SK-N-SH (cell line): ENCODE results near the gene ID2. TPM values are rescaled to one million over a fixed set of nuclear protein-coding genes. Genes with fewer than 3 reads are reported as not detected.

ENCODE experiments used
- CHD2 ChIP-seq: fragments of 150-350 bp; IDR thresholded peaks from 2 replicates; pipeline ENCODE4 v1.6.1; 2018; ENCODE audit warnings: low read length; ENCODE audit not compliant: partially characterized antibody
- ELF1 ChIP-seq: IDR thresholded peaks from 2 replicates; pipeline ENCODE4 v1.4.0; 2012
- EP300 ChIP-seq, 2 experiments: IDR thresholded peaks; 2 replicates each; pipeline versions ENCODE4 v1.4.0 to v1.6.1; 2012; ENCODE audit warnings: borderline replicate concordance in 1 of 2, low read depth in 1 of 2, low read length in 1 of 2
- FOXJ3 ChIP-seq: sonication (generic); formaldehyde crosslinking; IDR thresholded peaks from 2 replicates; pipeline ENCODE4 v1.5.1; 2020; ENCODE audit warnings: mild to moderate bottlenecking, missing genetic modification reagents
- GABPA ChIP-seq: IDR thresholded peaks from 2 replicates; pipeline ENCODE4 v1.4.0; 2012; ENCODE audit warnings: low read depth, mild to moderate bottlenecking
- POLR2AphosphoS5 ChIP-seq: IDR thresholded peaks from 2 replicates; pipeline ENCODE4 v1.6.1; 2012; ENCODE audit warnings: low read depth, low read length
- RXRA ChIP-seq: IDR thresholded peaks from 2 replicates; pipeline ENCODE4 v1.4.0; 2012; ENCODE audit warnings: low read depth, mild to moderate bottlenecking, borderline replicate concordance
- SIN3A ChIP-seq: IDR thresholded peaks from 2 replicates; pipeline ENCODE4 v1.6.1; 2012; ENCODE audit warnings: low read depth, mild to moderate bottlenecking, low read length, moderate library complexity, borderline replicate concordance
- TCF12 ChIP-seq: IDR thresholded peaks from 2 replicates; pipeline ENCODE4 v1.4.0; 2012
- TEAD4 ChIP-seq: IDR thresholded peaks from 2 replicates; pipeline ENCODE4 v1.4.0; 2012; ENCODE audit warnings: mild to moderate bottlenecking, borderline replicate concordance; ENCODE audit not compliant: insufficient read depth
- polyA plus RNA-seq, 3 experiments: library from polyadenylated mRNA; depleted of rRNA; stranded (reverse); fragments of >200 nt; gene quantifications; 2 replicates each; pipeline ENCODE4 v1.2.3, GENCODE V29; 2012
- TF ChIP-seq, protein P1 (sequence below): fragments of 150-350 bp; IDR thresholded peaks from 2 replicates; pipeline ENCODE4 v1.6.1; 2017; ENCODE audit warnings: antibody characterized with exemption, low read length, low read depth, borderline replicate concordance
- TF ChIP-seq, protein P2 (sequence below): fragments of 200-600 bp; sonication (generic); IDR thresholded peaks from 2 replicates; pipeline ENCODE4 v1.6.1; 2017; ENCODE audit warnings: antibody characterized with exemption, mild to moderate bottlenecking, moderate library complexity
- TF ChIP-seq, protein P3 (sequence below): IDR thresholded peaks from 2 replicates; pipeline ENCODE4 v1.6.1; 2012; ENCODE audit warnings: mild to moderate bottlenecking, low read depth, low read length, moderate library complexity
- TF ChIP-seq, protein P4 (sequence below): IDR thresholded peaks from 2 replicates; pipeline ENCODE4; 2012
- TF ChIP-seq, protein P5 (sequence below): IDR thresholded peaks from 2 replicates; pipeline ENCODE4 v1.4.0; 2012; ENCODE audit warnings: low read depth, borderline replicate concordance

The ID2 gene
- polyA plus RNA-seq, 1 of the 3 experiments (the other 2 are of a cell fraction): 459 TPM

DNA sequence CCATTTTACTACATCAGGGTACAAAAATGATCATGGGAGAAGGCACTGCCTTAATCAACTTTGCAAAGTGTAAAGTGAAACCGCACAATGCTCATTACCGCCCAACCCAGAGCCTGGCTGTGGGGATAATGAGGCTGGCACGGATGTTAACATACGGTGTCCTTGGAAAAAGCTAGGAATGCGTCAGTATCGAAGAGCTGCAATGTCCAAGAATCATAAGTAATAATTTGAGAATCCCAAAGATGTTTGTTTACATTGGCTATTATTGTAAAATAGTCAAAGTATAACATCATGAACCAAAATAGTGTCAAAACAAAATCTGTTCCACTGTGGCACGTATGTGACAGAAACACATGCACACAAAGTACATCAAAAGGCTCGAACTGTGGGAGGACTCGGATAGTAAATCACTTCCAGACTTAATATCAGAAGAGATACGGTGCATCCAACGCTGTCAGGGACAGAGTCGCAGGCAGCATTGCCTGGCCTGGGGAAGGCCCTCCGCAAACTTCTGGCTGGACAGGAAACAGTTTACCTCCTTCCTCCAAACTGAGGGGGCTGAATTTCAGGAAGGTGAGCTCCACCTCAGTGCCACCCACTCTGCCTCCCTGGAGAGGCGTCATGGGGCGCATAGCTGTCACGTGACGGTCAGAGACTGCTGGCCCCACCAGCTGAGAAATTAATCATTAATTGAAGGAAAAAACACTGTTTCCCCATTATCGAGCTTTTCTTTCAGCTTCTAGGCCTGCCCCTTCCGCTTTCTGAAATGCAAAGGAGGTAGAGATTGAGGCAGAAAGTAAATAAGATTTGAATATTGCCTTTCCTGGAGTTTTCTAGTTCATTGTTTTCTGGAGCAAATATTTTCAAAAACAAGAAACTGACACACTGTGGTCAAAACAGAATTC, 1.8 kb upstream of the ID2 start (continued):
- TF ChIP-seq, protein P1, sequence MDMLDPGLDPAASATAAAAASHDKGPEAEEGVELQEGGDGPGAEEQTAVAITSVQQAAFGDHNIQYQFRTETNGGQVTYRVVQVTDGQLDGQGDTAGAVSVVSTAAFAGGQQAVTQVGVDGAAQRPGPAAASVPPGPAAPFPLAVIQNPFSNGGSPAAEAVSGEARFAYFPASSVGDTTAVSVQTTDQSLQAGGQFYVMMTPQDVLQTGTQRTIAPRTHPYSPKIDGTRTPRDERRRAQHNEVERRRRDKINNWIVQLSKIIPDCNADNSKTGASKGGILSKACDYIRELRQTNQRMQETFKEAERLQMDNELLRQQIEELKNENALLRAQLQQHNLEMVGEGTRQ: peak; percentile 47; the same call in 1 of the 2 replicates
- no peak for TF ChIP-seq EP300 (IDR thresholded peaks at IDR 0.05; ENCODE audit: borderline replicate concordance in 1 of 2, low read depth in 1 of 2, low read length in 1 of 2)
- TF ChIP-seq, protein P2, sequence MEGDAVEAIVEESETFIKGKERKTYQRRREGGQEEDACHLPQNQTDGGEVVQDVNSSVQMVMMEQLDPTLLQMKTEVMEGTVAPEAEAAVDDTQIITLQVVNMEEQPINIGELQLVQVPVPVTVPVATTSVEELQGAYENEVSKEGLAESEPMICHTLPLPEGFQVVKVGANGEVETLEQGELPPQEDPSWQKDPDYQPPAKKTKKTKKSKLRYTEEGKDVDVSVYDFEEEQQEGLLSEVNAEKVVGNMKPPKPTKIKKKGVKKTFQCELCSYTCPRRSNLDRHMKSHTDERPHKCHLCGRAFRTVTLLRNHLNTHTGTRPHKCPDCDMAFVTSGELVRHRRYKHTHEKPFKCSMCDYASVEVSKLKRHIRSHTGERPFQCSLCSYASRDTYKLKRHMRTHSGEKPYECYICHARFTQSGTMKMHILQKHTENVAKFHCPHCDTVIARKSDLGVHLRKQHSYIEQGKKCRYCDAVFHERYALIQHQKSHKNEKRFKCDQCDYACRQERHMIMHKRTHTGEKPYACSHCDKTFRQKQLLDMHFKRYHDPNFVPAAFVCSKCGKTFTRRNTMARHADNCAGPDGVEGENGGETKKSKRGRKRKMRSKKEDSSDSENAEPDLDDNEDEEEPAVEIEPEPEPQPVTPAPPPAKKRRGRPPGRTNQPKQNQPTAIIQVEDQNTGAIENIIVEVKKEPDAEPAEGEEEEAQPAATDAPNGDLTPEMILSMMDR: no peak; the same call in 1 of the 2 replicates
- no peak for TF ChIP-seq TEAD4
- no peak for TF ChIP-seq ELF1
- TF ChIP-seq, protein P3, sequence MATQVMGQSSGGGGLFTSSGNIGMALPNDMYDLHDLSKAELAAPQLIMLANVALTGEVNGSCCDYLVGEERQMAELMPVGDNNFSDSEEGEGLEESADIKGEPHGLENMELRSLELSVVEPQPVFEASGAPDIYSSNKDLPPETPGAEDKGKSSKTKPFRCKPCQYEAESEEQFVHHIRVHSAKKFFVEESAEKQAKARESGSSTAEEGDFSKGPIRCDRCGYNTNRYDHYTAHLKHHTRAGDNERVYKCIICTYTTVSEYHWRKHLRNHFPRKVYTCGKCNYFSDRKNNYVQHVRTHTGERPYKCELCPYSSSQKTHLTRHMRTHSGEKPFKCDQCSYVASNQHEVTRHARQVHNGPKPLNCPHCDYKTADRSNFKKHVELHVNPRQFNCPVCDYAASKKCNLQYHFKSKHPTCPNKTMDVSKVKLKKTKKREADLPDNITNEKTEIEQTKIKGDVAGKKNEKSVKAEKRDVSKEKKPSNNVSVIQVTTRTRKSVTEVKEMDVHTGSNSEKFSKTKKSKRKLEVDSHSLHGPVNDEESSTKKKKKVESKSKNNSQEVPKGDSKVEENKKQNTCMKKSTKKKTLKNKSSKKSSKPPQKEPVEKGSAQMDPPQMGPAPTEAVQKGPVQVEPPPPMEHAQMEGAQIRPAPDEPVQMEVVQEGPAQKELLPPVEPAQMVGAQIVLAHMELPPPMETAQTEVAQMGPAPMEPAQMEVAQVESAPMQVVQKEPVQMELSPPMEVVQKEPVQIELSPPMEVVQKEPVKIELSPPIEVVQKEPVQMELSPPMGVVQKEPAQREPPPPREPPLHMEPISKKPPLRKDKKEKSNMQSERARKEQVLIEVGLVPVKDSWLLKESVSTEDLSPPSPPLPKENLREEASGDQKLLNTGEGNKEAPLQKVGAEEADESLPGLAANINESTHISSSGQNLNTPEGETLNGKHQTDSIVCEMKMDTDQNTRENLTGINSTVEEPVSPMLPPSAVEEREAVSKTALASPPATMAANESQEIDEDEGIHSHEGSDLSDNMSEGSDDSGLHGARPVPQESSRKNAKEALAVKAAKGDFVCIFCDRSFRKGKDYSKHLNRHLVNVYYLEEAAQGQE: no peak
- no peak for TF ChIP-seq CHD2
- no peak for TF ChIP-seq RXRA
- peak; percentile 45; the same call in 1 of the 2 replicates for TF ChIP-seq FOXJ3 (CRISPR knock-in tag)
- TF ChIP-seq, protein P4, sequence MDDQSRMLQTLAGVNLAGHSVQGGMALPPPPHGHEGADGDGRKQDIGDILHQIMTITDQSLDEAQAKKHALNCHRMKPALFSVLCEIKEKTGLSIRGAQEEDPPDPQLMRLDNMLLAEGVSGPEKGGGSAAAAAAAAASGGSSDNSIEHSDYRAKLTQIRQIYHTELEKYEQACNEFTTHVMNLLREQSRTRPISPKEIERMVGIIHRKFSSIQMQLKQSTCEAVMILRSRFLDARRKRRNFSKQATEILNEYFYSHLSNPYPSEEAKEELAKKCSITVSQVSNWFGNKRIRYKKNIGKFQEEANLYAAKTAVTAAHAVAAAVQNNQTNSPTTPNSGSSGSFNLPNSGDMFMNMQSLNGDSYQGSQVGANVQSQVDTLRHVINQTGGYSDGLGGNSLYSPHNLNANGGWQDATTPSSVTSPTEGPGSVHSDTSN: no peak
- TF ChIP-seq TCF12: peak; percentile 45
- TF ChIP-seq GABPA: no peak; the same call in 1 of the 2 replicates
- TF ChIP-seq POLR2AphosphoS5: peak; percentile 18; the same call in 1 of the 2 replicates
- no peak for TF ChIP-seq SIN3A
- TF ChIP-seq, protein P5, sequence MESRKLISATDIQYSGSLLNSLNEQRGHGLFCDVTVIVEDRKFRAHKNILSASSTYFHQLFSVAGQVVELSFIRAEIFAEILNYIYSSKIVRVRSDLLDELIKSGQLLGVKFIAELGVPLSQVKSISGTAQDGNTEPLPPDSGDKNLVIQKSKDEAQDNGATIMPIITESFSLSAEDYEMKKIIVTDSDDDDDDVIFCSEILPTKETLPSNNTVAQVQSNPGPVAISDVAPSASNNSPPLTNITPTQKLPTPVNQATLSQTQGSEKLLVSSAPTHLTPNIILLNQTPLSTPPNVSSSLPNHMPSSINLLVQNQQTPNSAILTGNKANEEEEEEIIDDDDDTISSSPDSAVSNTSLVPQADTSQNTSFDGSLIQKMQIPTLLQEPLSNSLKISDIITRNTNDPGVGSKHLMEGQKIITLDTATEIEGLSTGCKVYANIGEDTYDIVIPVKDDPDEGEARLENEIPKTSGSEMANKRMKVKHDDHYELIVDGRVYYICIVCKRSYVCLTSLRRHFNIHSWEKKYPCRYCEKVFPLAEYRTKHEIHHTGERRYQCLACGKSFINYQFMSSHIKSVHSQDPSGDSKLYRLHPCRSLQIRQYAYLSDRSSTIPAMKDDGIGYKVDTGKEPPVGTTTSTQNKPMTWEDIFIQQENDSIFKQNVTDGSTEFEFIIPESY: no peak
